Liver (tissue), 9 donors: ENCODE results near the gene PLD2. TPM values are rescaled to one million over a fixed set of nuclear protein-coding genes. Genes with fewer than 3 reads are reported as not detected.

ENCODE experiments used
- DNase-seq: peaks from one replicate; pipeline ENCODE4 v3.0.0-alpha.2; 2017; ENCODE audit warnings: low spot score
- H3K27ac ChIP-seq, 2 donors: one replicate each; pipeline ENCODE4 v1.7.0; 2013; ENCODE audit warnings: inconsistent platforms in 2 of 2, low read length in 2 of 2, control low read depth in 1 of 2, low read depth in 1 of 2, mild to moderate bottlenecking in 1 of 2
- H3K27me3 ChIP-seq, 4 donors: one replicate each; pipeline versions ENCODE4 v1.6.1 to v1.7.0; 2013; ENCODE audit warnings: low read length in 3 of 4, inconsistent platforms in 1 of 4, mild to moderate bottlenecking in 1 of 4, moderate library complexity in 1 of 4; ENCODE audit not compliant: control insufficient read depth in 4 of 4, insufficient read depth in 4 of 4
- H3K36me3 ChIP-seq, 4 donors: one replicate each; pipeline versions ENCODE4 v1.6.1 to v1.7.0; 2013; ENCODE audit warnings: low read length in 3 of 4, mild to moderate bottlenecking in 3 of 4, low read depth in 1 of 4, moderate library complexity in 1 of 4; ENCODE audit not compliant: control insufficient read depth in 4 of 4, insufficient read depth in 3 of 4
- H3K4me1 ChIP-seq, 4 donors: one replicate each; pipeline versions ENCODE4 v1.6.1 to v1.7.0; 2013; ENCODE audit warnings: low read length in 3 of 4, mild to moderate bottlenecking in 3 of 4, moderate library complexity in 1 of 4; ENCODE audit not compliant: control insufficient read depth in 4 of 4, insufficient read depth in 4 of 4
- H3K4me3 ChIP-seq, 3 donors: one replicate each; pipeline versions ENCODE4 v1.6.1 to v1.7.0; 2013; ENCODE audit warnings: low read length in 3 of 3, control low read depth in 1 of 3, low read depth in 1 of 3, mild to moderate bottlenecking in 1 of 3
- H3K9ac ChIP-seq, 2 donors: one replicate each; pipeline ENCODE4 v1.7.0; 2013; ENCODE audit warnings: low read length in 2 of 2, mild to moderate bottlenecking in 2 of 2, moderate library complexity in 2 of 2, control low read depth in 1 of 2, low read depth in 1 of 2
- H3K9me3 ChIP-seq, 4 donors: one replicate each; pipeline versions ENCODE4 v1.6.1 to v1.7.0; 2013; ENCODE audit warnings: low read length in 3 of 4; ENCODE audit not compliant: control insufficient read depth in 4 of 4
- ATF3 ChIP-seq: IDR thresholded peaks from 2 replicates; pipeline ENCODE4 v1.6.1; 2016; ENCODE audit warnings: antibody characterized with exemption
- CTCF ChIP-seq: fragments of 150-350 bp; IDR thresholded peaks from 2 replicates; pipeline ENCODE4 v1.5.1; 2017; ENCODE audit warnings: improper control_type of control experiment, low read depth, low read length; ENCODE audit not compliant: missing input control
- EGR1 ChIP-seq, 2 donors: IDR thresholded peaks; 2 replicates each; pipeline ENCODE4 v1.6.1; 2016 to 2018; ENCODE audit warnings: antibody characterized with exemption in 2 of 2, low read depth in 2 of 2
- FOXA1 ChIP-seq: IDR thresholded peaks from 2 replicates; pipeline ENCODE4 v1.6.1; 2016; ENCODE audit warnings: antibody characterized with exemption
- FOXA2 ChIP-seq: IDR thresholded peaks from 2 replicates; pipeline ENCODE4 v1.6.1; 2016; ENCODE audit warnings: antibody characterized with exemption
- GABPA ChIP-seq, 2 donors: IDR thresholded peaks in 1 of 2; conservative IDR thresholded peaks in 1 of 2; 2 replicates each; pipeline ENCODE4 v1.6.1; 2016; ENCODE audit warnings: antibody characterized with exemption in 2 of 2, mild to moderate bottlenecking in 1 of 2, moderate library complexity in 1 of 2
- HNF4G ChIP-seq: IDR thresholded peaks from 2 replicates; pipeline ENCODE4 v1.6.1; 2016; ENCODE audit warnings: antibody characterized with exemption
- JUND ChIP-seq, 2 donors: IDR thresholded peaks; 2 replicates each; pipeline ENCODE4 v1.6.1; 2016; ENCODE audit warnings: antibody characterized with exemption in 2 of 2
- MAX ChIP-seq: IDR thresholded peaks from 2 replicates; pipeline ENCODE4 v1.6.1; 2016; ENCODE audit warnings: antibody characterized with exemption
- NR2F2 ChIP-seq: IDR thresholded peaks from 2 replicates; pipeline ENCODE4 v1.6.1; 2016; ENCODE audit warnings: antibody characterized with exemption
- RAD21 ChIP-seq, 2 donors: IDR thresholded peaks; 2 replicates each; pipeline ENCODE4 v1.6.1; 2016; ENCODE audit warnings: antibody characterized with exemption in 2 of 2, mild to moderate bottlenecking in 2 of 2
- REST ChIP-seq: IDR thresholded peaks from 2 replicates; pipeline ENCODE4 v1.6.1; 2016; ENCODE audit warnings: antibody characterized with exemption, mild to moderate bottlenecking
- RXRA ChIP-seq, 2 donors: IDR thresholded peaks; 2 replicates each; pipeline ENCODE4 v1.6.1; 2017 to 2018; ENCODE audit warnings: antibody characterized with exemption in 2 of 2, mild to moderate bottlenecking in 1 of 2
- SP1 ChIP-seq: IDR thresholded peaks from 2 replicates; pipeline ENCODE4 v1.6.1; 2018; ENCODE audit warnings: antibody characterized with exemption, mild to moderate bottlenecking
- TAF1 ChIP-seq: conservative IDR thresholded peaks from 2 replicates; pipeline ENCODE4 v1.6.1; 2016; ENCODE audit warnings: antibody characterized with exemption, mild to moderate bottlenecking
- YY1 ChIP-seq: IDR thresholded peaks from 2 replicates; pipeline ENCODE4 v1.6.1; 2016; ENCODE audit warnings: antibody characterized with exemption, mild to moderate bottlenecking
- ZBTB33 ChIP-seq: IDR thresholded peaks from 2 replicates; pipeline ENCODE4 v1.6.1; 2016; ENCODE audit warnings: antibody characterized with exemption
- WGBS: extraction: QIAGEN DNeasy Blood & Tissue Kit; methylation state at CpG from one replicate; pipeline ENCODE4 v1.1.7; 2013; 5-methylcytosine and 5-hydroxymethylcytosine counted together
- polyA plus RNA-seq, 2 donors: library from polyadenylated mRNA; stranded (reverse) in 1 of 2; unstranded in 1 of 2; fragments of 200-250 nt in 1 of 2; fragments of >200 nt in 1 of 2; fragmentation: Nextera tagmentation in 1 of 2; extraction: Ambion mirVana in 1 of 2; gene quantifications; one replicate each; pipeline versions ENCODE4 v1.2.1 to v1.2.3, GENCODE V29; 2013 to 2015
- total RNA-seq, 2 donors: library from RNA; depleted of rRNA; stranded (reverse); fragments of >200 nt; gene quantifications; one replicate each; pipeline ENCODE4 v1.2.3, GENCODE V29; 2014
- donor health status: healthy.
- donor health status: healthy.
- donor health status: healthy.
- donor health status: healthy.
- donor health status: healthy.

Gene PLD2
- total and polyA plus RNA-seq, 4 donors: 3.5 to 15.8 (median 5.8) TPM

GRCh38 chr17:4843321-4844000 is 36.5 kb downstream of the PLD2 start:
- TF ChIP-seq NR2F2: no peak
- TF ChIP-seq JUND (IDR thresholded peaks at IDR 0.05): no peak
- TF ChIP-seq ZBTB33: no peak
- no peak for TF ChIP-seq TAF1
- TF ChIP-seq GABPA (IDR thresholded peaks at IDR 0.05 in 1 of 2, conservative IDR thresholded peaks at IDR 0.05 in 1 of 2): no peak
- TF ChIP-seq MAX: no peak
- no peak for TF ChIP-seq EGR1 (IDR thresholded peaks at IDR 0.05; ENCODE audit: low read depth in 2 of 2)
- TF ChIP-seq HNF4G: no peak
- no peak for TF ChIP-seq ATF3
- TF ChIP-seq REST: no peak
- TF ChIP-seq RAD21 (IDR thresholded peaks at IDR 0.05): no peak
- no peak for TF ChIP-seq CTCF
- TF ChIP-seq FOXA1: no peak
- no peak for TF ChIP-seq SP1
- no peak for TF ChIP-seq RXRA (IDR thresholded peaks at IDR 0.05)
- TF ChIP-seq FOXA2: no peak
- no peak for TF ChIP-seq YY1
- H3K9me3 ChIP-seq: no peaks in the 10 kb centered on the region
- WGBS: 82% methylated on average over 9 of the region's 9 CpGs
- H3K4me3 ChIP-seq: no peak overlapping the region
- peaks cover 0 to 4% (median 0%) of the 10 kb centered on the region in 4 donors for H3K4me1 ChIP-seq
- H3K27ac ChIP-seq: no peak overlapping the region
- H3K27me3 ChIP-seq: no peaks in the 10 kb centered on the region
- no peak overlapping the region for H3K9ac ChIP-seq
- no peak for DNase-seq
- no peaks in the 10 kb centered on the region for H3K36me3 ChIP-seq
